Measurements from ENCODE around the gene TCHP.

Gene TCHP

GRCh38 chr12:109967383-109968031, 67.4 kb downstream of the TCHP start:
- DNase-seq, result peak; percentile 26

Data from CD4-positive, alpha-beta T cell treated with Interleukin-10 for 1 hour (primary cell).